GM12865 (cell line): ENCODE data around the gene CHST15.

Experiments used
- DNase-seq: peaks from one replicate; pipeline ENCODE4 v3.0.0; 2010; ENCODE audit warnings: low read depth
- H3K4me3 ChIP-seq: 2 replicates; pipeline ENCODE4 v1.5.1; 2011; ENCODE audit warnings: mild to moderate bottlenecking, low read depth, low read length, control low read depth
- CTCF ChIP-seq: IDR thresholded peaks from 2 replicates; pipeline ENCODE4 v1.5.1; 2011; ENCODE audit warnings: low read length, control low read depth, low read depth, inconsistent platforms; ENCODE audit not compliant: insufficient read depth; ENCODE audit errors: missing control alignments

Gene CHST15

DNA sequence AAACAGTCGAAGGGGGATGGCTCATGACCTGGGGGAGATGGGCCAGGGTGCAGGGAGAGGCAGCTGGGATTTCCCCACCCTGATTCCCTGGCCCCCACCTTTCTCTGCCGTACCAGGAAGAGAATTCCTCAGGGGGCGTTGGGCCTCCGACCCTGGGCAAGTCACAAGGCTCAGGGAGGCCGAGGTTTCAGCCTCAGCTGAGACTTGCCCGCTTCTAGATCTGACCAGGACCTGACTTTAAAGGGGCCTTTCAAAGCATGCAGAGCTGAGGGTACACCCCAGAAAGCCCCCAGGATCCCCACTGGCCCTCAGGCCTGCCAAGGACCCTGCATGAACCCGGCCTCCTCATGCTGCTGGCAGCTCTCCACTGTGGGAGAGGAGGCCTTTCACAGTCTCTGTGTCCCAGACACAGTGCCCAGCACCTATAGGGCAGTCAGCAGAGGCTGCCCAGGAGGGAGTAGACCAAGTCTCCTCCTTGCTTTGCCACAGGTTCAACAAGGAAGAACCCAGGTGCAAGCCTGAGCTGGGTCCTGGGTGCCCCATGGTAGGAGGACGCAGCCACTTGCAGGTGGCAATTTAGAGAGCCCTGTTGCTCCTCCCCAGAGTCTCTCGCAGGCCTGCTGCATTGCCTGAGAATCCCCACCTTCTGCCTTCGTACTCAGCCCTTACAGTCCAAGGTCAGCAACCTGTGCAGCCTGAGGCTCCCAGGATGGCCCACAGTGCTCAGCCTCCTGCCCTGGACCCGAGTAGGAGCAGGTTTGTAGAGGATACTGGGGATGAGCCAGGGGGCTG lies 89.3 kb downstream of the CHST15 start:
- TF ChIP-seq CTCF, result no peak

DNA sequence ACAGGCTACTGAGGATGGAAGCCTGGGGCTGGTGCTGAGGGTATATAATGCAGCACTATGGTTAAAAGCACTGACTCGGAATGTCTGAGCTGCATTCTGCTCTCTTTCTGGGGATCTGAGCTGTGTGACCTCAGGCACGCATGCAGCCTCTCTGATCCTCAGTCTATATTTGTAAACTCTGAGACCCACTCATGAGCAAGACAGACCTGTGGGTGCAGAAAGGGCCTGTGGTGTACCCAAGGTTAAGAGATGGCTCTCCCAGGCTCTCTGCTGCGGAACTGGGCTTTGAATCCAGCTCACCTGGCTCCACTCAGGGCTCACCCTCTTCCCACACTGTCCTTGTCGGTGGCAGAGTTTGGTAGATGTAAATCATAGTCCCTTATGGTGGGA lies 89.9 kb downstream of the CHST15 start:
- DNase-seq, result no peak
- no peak for TF ChIP-seq CTCF

More for the DNA sequence above, 89.3 kb downstream of the CHST15 start:
- no peak for DNase-seq
- H3K4me3 ChIP-seq, result no peak overlapping the region

DNA sequence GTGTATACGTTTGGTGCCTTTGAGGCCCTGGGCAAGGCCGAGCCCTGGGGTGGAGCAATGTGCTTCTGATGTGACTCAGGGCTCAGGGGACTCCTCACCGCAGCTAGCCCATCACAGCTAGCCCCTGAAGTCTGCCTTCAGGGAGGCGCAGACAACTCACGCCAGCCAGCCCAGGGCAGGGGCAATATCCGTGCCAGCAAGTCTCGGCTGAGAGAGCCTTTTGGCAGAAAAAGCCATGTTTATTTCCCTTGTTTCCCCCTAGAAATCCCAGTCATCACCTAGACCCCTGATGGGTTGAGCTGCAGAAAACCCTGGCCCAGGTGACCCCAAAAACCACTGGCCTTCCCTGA lies 90.4 kb downstream of the CHST15 start:
- no peak for DNase-seq
- no peak overlapping the region for H3K4me3 ChIP-seq
- TF ChIP-seq CTCF, result no peak

More for the DNA sequence above, 89.9 kb downstream of the CHST15 start:
- no peak overlapping the region for H3K4me3 ChIP-seq

DNA sequence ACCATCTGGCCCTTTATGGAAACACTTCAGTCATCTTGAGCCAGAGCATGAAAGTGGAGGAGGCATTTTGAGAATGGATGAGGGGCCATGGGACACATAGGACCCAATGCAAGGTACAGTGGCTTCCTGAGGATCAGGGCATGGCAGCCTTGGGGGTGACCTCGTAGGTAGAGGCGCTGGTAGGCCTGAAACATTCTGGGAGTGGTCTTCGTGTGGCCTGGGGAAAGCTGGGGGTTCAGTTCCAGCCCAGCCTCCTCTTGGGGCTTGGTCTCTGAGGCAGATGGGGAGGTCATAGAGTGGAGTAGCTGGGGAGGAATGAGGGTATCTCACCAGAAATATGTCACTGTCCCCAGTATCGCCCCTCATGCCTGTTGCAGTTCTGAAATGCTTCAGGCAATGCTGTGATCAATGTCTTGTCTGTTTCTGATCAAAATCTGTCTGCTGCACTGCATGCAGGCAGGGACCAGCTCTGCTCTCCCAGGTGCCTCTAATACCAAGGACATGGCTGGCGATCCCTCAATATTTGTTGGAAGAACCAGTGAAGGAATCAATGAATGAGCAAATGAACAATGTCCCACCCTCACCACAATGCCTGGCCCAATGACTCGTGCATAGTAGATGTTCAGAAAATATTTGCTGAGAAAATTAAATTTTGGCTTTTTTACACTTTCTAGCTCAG lies 90.9 kb downstream of the CHST15 start:
- H3K4me3 ChIP-seq, result no peak overlapping the region
- TF ChIP-seq CTCF, result no peak
- no peak for DNase-seq

DNA sequence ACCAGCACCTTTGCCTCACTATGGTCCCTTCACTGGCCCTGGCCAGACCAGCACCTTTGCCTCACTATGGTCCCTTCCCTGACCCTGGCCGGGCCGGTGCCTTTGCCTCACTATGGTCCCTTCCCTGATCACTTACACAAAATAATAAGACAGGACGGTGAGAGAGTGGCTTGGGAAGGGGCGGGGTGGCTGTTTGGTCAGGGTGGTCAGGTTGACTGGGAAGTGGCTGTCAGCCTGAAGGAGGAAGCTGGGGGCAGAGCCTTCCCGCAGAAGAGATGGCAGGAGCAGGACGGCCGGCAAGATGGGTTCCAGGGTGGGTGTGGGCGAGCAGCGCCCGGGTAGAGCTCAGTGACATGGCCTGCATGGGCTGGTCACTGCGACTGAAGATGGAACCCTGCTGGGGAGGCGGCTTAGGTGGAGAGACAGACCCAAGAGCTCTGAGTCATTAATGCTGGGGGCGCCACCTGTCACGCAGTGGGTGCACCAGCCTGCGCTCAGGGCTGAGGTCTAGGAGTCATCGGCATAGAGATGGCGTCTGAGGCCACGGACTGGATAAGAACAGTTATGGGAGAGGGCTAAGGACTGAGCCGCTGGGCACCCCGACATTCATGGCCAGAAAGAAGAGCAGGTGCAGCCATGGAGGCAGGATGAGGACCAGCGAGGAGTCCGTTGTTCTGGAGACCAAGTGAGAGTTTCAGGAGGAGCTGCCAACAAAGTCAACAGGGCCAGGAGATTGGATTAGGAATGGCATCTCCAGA lies 91.8 kb downstream of the CHST15 start:
- no peak for DNase-seq
- TF ChIP-seq CTCF, result no peak
- no peak overlapping the region for H3K4me3 ChIP-seq

DNA sequence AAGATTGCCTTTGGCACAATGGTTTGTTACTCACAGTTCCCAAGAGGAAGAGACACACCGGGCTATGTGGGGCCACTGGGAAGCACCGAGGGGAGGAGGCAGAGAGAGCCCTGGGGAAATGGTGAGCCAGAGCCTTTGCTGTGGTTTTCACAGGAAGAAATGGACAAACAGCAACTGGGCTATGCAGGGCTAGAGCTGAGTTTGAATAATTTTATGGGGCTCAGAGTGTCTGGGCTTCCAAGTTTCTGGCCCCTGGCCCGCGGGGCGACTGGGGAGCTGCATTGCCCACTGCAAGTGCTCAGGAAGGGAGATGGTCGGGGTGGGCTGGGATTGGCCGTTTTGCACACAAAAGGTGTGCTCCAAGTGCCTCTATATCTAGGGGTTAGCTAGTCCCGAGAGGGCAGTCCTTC lies 92.6 kb downstream of the CHST15 start:
- DNase-seq, result no peak
- no peak overlapping the region for H3K4me3 ChIP-seq
- TF ChIP-seq CTCF, result no peak
